GM21515 (cell line): ENCODE measurements around the gene COMMD9.

ENCODE experiments used
- ATAC-seq: cut with Tn5 transposase; IDR thresholded peaks from one replicate; pipeline ENCODE4 v1.9.1; 2021; ENCODE audit not compliant: unreplicated experiment

COMMD9 gene

DNA sequence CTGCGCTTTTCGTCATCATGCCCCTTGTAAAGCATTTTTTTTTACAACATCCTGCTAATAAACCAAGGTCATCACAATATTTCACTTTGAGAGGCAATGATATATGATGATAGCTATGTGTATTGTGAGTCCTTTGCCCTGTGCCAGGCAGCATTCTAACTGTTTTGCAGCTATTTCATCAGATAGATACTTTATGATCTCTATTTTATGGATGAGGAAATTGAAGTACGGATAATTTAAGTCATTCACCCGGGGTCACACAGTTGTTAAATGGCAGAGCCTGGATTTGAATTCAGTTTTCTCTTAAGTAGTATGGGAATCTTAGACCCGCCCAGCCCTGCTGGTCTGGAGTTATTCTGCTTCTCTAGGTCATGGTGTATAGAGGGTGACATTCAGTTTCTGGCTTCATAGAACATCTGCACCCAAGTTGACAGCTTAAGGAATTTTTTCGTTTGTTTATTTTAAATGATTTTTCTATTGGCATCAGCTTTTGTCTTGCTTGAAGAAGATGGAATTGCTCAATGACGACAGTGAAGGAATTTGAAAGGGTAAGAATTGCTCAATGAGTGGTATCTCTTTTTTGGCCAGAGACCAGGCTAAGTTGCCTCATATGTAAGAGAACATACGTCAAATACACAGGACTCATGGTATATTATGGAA is 7.8 kb upstream of the COMMD9 start:
- no peak for ATAC-seq

DNA sequence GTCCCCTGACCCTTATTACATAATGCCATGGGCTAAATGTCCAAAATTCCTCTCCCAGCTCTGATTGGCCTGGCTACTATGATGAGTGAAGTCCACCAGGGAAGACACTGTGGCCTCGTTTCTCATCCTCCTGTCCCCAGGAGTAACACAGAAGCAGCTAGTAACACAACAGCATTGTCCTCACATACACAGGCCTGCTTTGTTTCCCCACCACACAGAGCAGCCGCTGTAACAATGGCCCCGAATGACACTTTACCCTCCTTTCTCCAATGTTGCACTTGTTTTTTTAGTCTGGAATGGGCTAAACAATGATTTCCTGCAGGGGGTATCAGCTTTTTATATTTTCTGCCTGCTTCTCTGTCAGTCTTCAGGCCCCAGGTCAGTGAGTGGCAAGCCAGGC is 6.7 kb upstream of the COMMD9 start, which contains the start of gene PRR5L:
TSS of gene PRR5L (plus strand) at position 363 of the 400 bp plus-strand sequence. CDS start 104,834 bp downstream, outside the sequence.
- no peak for ATAC-seq

DNA sequence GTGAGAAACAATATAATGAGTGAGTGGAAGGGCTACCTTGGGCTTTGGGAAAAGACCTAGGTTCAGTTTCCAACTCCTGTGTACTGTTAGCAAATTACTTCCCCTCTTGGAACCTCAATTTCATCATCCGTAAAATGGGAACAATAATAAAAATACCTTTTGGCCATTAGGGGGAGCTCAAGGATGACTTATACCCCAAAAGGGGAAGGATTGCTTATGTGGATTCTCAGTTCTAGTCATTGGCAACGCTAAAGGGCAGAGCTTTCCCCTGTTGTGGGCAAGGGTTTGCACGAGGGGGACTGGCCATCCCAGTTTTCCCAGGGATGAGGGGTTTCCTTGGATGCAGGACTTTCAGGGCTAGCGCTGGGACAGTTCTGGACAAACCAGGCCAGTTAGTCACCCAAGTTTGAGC is 3.1 kb upstream of the COMMD9 start:
- ATAC-seq, result no peak

DNA sequence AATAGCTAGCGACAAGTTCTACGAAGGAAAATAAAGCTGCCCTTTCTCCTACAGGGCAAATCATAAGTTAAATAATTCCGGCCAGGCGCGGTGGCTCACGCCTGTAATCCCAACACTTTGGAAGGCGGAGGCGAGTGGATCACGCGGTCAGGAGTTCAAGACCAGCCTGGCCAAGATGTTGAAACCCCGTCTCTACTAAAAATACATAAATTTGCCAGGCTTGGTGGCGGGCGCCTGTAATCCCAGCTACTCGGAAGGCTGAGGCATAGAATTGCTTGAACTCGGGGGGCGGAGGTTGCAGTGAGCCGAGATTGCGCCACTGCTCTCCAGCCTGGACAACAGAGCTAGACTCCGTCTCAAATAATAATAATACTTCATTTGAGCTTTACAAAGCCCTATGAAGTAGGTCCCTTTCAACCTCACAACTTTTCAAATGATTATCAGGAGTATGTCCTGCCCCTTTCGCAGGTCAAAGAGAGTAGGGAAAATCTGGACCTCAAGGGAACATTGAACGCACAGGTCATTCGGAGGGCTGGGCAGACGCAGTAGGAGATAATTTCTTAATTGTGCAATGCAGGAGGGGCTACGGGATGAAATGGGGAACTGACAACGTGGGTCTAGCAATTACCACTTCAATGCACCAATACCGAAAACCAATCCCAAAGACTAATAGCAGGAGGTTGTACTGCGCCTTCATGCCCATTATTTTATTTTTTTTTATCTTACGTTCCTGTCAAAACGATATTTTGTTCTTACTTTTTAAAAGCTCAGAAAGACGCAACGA is 590 bp downstream of the COMMD9 start:
- ATAC-seq, result no peak

DNA sequence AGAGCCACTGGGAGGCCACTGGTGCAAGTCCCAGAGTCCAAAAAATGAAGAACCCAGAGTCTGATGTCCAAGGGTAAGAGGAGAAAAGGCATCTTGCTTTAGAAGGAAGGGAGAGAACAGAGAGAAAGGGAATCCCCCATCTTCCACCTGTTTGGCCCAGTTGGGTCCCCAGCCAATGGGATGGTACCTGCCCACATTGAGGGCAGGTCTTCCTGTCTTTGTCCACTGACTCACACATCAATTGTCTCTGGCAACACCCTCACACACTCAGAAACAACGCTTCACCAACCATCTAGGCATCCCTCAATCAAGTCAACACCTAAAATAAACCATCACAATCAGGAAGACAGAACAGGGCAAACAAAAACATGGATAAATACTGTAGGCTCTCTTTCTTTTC is 6.3 kb downstream of the COMMD9 start:
- ATAC-seq, result no peak

DNA sequence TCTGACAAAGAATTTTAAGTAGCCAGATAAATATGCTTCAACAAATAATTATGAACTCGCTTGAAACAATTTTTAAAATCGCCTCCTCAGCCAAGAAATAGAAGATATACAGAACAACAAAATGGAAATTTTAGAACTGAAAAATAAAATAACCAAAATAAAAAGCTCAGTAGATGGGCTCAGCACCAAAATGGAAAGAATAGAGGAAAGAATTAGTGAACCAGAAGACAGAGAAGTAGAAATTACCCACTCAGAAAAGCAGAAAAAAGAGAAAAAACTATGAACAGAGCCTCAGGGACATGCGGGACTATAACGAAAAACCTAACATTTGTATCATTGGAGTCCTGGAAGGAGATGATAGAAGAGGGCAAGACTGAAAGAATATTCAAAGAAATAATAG is 7.4 kb downstream of the COMMD9 start:
- ATAC-seq, result no peak

DNA sequence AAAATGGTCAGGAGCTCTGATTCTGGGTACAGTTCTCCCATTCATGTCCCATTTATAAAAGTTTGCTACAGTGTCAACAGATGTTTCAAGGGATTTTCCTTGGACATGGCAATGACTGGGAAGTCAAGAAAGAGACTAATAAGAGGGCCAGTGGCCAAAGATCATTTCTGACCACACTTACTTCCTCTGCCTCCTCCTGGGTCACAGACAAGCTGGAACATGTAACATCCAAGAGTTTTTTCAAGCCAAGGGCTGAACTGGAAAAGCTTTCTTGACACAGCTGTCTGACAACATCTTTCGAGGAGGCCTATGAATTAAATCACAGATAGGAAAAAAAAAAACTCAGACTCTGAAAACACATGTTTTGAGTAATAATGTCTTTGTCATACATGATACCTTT is 8.7 kb downstream of the COMMD9 start:
- ATAC-seq, result no peak

DNA sequence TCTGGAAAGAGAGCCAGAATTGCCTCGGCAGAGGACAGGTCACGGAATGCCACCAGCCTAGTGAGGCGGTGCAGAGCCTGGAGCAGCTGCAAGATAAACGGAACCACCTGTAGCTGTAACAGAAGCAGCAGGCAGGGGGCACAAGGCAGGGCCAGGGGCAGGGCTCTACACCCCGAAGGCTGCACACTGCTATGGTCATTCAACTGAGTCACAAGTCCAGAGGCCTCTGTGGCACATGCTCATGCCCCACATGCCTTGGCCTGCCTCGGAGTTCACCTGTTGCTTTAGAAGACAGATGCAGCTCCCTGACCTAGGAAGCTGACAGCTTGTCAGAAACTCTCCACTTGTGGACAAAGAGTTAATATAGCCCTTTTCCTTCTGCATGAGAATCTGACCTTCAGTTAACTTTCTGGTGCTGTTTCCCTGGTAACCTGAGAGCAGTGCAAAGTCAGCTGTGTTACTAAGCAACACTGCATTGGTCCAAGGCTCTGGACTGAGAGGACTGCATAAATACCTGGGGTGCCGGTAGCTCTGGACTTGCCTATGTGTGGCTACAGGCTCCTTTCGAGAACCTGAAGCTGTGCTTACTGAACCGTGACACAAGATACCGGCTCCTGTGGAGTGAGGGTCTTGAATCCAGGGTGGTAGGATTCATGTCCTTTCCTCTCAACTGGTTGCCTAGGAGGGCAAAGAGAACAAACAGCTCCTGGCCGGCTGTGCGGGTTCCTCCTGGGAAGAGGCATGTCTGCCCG is 10.5 kb downstream of the COMMD9 start:
- no peak for ATAC-seq

DNA sequence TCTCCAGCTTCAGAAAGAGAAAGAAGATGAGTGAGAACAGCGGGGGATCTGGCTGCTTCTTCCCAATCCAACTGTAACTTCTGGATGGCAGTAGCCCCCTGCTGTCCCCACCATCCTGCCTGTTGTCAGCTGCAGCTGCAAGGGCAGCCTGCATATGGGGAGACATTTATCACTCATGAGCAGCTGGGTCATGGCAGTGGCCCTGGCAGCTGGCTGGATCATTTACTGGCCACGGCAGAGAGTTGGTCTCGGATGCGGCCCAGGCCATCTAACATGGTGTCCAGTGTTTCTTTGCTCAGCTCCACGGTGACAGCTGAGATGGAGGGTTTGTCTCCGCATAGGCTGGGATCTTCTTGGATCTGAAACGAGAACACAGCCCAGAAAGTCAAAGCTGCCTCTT is 14.8 kb downstream of the COMMD9 start:
- ATAC-seq, result no peak

DNA sequence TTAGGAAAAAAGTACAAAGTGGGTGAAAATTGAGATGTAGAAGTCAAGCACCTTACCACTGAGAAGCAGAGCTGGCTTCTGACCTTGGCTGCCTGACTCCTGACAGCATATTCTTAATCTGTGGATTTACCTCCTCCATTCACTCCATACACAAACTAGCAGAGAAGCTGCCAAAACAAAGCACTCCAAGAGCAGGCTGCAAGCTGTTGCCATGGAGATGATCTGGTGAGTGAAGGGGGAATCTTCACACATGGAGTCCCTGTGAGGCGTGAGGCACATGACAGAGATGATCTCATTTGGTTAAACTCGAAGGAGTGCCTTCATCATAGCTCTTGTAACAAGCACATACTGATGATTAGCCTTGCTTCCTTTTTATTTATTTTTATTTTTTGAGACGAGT is 16.1 kb downstream of the COMMD9 start:
- no peak for ATAC-seq

DNA sequence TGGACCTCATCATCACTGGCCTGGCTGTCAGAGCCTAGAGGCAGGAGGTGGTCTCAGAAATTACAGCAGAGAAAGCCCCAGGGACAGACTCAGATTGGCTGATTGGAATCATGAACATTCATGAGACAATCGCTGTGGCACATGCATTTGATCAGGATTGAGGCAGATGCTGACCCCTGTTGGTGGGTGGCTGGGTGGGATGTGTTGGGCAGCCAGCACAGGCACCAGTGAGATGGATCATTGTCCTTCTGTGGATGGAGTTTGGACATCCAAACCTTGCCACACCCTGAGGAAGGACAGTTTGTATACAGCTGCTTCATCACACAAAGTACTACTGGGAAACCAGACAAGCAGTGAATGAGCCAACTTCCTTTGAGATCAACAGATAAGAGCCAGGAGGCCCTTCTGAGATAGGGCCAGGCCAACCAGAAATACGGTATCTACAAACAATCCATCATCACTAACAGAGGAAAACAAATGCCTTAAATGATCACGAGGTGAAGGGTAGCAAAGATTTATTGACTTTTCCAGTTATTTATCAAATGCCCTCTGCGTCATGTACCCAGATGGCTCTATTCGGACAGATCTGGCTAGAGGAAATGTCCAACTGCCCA is 17.3 kb downstream of the COMMD9 start:
- ATAC-seq, result no peak

DNA sequence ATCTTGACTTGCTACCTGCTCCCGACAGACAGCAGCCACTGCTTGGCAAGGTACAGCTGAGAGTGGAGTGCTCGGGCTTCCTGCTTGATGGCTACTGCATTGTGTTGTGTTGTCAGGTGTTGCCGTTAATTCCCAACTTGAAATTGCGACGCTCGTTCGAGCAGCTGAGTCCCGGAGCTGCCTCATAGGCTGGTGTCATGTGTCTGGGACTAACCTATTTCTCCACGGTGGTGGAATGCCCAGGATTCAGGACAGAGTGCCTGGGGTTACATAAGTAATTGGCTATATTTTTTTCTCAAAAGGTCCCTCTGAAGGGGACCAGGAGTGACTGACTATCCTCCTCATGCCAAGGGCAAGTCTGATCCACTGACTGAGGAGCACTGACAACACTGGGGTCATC is 18.5 kb downstream of the COMMD9 start:
- ATAC-seq, result no peak

DNA sequence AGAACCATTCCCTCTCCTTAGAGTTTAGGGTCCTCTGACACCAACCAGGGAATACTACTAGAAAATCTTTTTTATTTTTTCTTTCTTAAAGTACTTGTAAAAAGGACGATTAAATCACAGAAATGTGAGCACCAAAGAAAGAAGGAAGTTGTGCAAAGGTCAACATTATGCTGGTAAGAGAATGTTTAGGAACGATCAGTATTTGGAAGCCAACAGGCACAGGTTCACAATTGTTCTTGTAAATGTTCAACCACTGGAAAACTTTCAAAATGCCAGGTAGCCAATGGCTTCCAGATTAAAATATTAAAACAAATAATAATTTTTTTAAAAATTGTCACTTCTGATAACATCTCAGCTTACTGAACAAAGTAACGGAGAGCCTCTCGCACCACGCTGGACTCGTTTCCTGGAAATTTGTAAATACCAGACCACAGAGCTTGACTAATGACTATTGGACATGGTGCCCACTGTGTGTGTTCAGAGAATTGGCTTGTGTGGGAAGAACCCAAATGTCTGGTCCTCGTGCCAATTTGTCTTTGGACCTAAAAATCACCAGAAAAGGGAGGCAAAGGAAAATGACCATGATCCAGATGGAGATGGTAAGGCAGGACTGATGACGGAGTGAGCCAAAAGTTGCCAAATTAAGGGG is 20.8 kb downstream of the COMMD9 start:
- ATAC-seq, result no peak

DNA sequence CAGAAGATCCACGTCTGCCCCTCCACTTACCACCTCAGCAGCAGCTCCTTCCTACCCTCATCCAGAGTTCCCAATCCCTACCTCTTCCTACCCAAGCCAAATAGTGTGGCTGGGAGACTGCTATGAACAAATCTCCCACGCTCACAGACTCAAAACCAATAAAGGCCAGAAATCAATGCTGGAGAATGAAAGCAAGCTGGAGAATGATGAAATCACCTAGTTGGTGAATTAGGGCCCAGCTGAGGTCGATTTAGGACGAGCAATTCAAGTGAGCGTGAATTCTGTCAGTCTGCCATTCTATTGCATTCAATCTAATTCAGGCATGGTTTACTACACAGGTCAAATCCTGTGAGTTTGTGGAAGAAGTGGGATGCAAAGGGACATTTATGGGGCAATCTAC is 22.5 kb downstream of the COMMD9 start:
- no peak for ATAC-seq

DNA sequence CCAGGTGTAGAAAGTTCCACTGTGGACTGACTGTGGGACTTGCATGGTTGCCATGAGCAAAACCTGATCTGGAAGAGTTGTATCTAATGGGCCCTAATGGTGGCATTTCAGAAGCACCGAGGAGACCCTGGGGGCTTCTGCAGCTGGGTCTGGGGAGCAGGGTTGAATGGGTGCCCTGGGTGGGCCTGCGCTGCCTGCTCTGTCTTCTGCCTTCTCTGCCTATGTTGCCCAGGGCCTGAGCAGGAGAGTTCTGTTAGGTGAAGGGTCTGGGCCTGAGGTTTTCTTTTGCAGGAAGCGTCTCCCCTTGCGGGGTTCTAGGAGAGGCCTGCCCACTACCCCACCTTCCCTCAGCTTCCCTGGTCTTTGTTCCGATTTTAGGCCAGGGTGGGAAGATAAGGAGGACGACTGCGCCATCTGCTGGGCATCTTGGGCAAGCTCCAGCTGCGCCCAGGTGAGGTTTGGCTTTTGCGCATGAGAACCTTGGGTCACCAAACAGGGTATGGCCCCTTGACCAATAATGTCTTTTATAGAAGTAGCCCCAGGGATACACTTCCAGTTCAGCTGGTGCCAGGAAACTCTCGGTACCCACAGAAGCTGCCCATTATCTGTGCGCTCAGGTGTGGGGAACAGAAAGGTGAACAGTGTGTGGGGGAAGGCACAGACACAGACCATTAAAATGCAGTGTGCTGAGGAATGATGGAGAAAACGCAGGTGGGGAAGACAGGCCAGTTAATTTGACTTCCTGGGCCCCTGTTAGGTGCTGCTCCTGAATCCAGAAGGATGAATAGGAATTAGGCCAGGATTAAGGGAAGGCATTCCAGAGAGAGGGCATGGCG is 23.2 kb downstream of the COMMD9 start:
- peak; percentile 72 for ATAC-seq

DNA sequence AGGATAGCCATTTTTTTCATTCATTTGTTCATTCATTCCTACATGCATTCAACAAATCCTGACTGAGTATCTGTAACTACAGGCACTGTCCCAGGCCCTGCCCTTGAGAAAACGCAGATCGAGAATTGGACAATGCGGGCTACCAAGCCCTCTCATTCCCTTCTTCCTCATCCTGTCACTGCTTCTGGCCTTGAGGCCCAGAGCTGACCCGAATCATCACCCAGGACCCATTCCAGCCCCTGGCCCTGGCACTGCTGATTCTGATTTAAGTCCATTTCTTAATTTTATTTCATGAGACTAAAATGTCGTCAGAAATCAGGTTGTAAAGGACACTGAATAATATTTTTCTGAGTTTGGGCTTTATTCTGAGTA is 24.3 kb downstream of the COMMD9 start:
- ATAC-seq, result no peak

DNA sequence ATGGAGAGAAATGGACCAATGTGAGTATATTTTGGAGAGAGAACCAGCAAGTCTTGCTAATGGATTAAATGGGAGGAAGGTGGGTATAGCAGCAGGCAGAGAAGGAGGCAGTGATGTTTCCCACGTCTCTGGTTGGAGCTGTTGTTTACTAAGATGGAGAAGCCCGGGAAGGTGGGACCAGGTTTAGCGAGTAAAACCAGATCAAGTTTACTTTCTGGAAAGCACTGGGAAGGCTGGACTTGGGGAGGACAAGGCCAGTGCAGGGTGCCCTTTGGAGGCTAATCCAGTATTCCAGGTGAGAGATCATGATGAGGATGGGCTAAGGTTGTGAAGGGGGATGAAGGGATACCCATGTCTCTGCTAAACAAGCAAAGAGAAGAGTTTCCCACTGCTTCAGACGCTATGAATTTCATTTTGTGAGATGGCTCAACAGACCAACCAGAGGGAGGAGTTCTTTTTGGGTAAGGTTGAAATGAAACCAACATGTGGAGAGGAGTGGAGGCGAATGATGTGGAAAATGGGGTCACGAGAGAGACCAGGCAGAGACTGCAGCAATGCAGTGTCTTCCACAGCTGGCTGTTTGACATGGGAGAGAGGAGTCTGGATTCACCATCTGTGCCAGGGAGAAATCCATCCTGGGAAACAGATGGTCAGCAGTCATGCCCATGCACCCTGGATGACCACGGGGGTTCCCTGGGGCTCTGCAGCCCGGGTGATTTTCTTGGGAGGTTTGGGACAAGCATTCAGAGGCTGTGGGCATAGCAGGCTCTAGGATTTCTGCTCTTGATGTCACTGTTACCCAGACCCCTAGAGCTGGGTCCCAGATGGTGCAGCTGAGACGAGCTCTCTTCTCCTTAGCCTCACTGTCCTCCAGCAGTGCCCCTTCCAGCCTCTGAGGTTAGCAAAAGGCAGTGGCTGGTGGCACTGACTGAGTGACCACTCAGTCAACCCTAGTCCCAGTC is 24.9 kb downstream of the COMMD9 start:
- ATAC-seq, result no peak

DNA sequence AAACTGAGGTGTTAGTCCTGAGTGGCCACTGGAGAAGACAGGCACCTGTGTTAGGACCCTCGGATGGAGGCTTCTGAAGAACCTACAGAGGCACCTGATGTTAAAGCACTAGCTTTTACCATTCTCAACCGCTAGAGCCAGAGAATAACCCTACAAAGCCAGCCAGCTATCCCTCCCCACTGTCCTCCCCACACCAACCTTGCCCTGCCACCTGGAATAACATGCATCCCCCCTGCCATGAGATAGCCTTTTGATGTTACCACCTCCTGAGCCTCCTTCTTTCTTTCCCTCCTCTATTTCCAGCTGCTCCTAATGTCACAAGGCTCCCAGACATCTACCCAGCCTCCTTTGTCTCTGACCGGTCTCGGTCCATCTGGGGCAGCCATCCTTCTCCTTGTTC is 28.1 kb downstream of the COMMD9 start:
- no peak for ATAC-seq

DNA sequence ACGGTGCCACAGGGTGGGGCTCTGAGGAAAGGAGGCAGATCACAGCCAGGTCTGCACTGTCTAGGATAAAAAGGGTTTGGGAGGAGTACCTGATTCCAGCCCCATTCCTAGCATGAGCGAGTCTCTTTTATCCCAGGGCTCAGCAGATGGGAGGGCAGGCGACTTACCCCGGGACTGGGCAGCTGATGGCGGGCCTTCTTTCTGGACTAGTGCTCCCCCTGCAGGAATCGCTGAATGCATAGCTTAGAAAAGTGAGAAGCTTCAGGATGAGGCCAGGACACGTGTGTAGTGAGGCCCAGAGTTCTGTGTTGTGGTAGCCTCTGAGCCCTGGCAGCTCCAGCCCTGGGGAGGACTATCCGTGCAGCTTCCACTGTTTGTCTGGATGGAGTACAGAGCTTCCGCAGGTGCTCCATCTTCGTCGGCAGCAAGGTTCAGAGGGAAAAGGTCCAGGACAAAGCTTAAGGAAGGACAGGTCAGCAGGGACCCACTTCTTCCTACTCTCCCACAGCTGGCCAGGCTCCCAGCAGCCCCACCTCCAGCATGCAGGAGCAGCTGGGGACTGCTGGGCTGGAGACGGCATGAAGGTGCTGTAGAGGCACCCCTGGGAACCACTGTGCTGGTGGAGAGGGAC is 30.4 kb downstream of the COMMD9 start:
- no peak for ATAC-seq
